Measurements from ENCODE around the gene SH3BP4. TPM values are rescaled to one million over a fixed set of nuclear protein-coding genes. Genes with fewer than 3 reads are reported as not detected.

The SH3BP4 gene
- total RNA-seq, 1 donor = 121 TPM

DNA sequence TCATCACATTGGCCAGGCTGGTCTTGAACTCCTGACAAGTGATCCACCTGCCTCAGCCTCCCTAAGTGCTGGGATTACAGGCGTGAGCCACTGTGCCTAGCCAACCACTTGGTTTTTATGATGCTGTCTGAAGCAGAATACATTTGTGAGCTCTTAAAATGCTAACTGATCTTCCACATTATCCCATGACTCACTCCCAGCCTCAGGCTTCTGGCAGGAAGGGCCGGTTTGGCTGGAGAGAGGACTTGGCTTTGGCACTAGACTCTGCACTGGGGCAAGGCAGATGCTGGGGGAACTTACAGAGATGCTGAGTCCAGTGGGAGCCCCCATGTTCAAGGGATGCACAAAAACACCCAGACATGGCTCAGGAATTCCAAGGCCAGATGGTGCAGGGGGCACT is 40.5 kb upstream of the SH3BP4 start:
- TF ChIP-seq, protein P1, sequence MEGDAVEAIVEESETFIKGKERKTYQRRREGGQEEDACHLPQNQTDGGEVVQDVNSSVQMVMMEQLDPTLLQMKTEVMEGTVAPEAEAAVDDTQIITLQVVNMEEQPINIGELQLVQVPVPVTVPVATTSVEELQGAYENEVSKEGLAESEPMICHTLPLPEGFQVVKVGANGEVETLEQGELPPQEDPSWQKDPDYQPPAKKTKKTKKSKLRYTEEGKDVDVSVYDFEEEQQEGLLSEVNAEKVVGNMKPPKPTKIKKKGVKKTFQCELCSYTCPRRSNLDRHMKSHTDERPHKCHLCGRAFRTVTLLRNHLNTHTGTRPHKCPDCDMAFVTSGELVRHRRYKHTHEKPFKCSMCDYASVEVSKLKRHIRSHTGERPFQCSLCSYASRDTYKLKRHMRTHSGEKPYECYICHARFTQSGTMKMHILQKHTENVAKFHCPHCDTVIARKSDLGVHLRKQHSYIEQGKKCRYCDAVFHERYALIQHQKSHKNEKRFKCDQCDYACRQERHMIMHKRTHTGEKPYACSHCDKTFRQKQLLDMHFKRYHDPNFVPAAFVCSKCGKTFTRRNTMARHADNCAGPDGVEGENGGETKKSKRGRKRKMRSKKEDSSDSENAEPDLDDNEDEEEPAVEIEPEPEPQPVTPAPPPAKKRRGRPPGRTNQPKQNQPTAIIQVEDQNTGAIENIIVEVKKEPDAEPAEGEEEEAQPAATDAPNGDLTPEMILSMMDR (IDR thresholded peaks at IDR 0.05; ENCODE audit: extremely low read depth, low read depth, low read length) = no peak
- Histone ChIP-seq H4K20me1 (ENCODE audit: insufficient read depth, low read length) (no peaks in the 10 kb centered on the region), H2AFZ (ENCODE audit: low read length) (no peak overlapping the region), H3K9me3 (ENCODE audit: low read depth, low read length) (no peaks in the 10 kb centered on the region), H3K79me2 (ENCODE audit: insufficient read depth, low read length) (no peaks in the 10 kb centered on the region), H3K4me3 (ENCODE audit: insufficient read depth, low read length) (no peak overlapping the region), H3K4me2 (ENCODE audit: insufficient read depth, low read length) (no peak overlapping the region), H3K27ac (ENCODE audit: low read depth, low read length) (no peak overlapping the region), H3K4me1 (ENCODE audit: insufficient read depth, low read length) (no peaks in the 10 kb centered on the region), H3K27me3 (ENCODE audit: insufficient read depth, low read length) (peaks cover 3% of the 10 kb centered on the region), H3K36me3 (ENCODE audit: insufficient read depth, low read length) (no peaks in the 10 kb centered on the region)
- peak; percentile 91 for DNase-seq (ENCODE audit: insufficient read length, low spot score, missing footprints)

DNA sequence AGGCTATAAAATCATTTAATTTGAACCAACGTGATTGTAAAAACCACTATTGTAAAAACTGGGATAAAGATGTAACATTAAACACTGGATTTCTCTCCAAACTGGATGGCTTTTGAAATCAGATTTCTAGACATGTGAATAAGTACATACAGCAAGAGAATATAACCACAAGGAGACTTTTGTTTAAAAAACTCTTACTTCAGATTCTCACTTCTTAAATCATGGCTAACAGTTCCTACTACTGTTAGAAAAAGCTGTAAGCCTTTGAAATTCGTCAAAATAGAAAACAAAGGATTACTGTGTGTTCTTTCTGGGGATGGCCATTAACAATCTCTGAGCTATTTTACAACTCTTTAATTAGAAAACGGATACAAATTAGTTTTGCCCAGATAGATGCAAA is 39.4 kb upstream of the SH3BP4 start:
- TF ChIP-seq, protein P1 (IDR thresholded peaks at IDR 0.05; ENCODE audit: extremely low read depth, low read depth, low read length) = no peak
- H3K4me3 ChIP-seq (ENCODE audit: insufficient read depth, low read length) = no peak overlapping the region
- H3K79me2 ChIP-seq (ENCODE audit: insufficient read depth, low read length) = no peaks in the 10 kb centered on the region
- H2AFZ ChIP-seq (ENCODE audit: low read length) = no peak overlapping the region
- H3K4me2 ChIP-seq (ENCODE audit: insufficient read depth, low read length) = no peak overlapping the region
- H3K4me1 ChIP-seq (ENCODE audit: insufficient read depth, low read length) = no peaks in the 10 kb centered on the region
- H3K9me3 ChIP-seq (ENCODE audit: low read depth, low read length) = no peaks in the 10 kb centered on the region
- DNase-seq (ENCODE audit: insufficient read length, low spot score, missing footprints) = no peak
- no peaks in the 10 kb centered on the region for H4K20me1 ChIP-seq (ENCODE audit: insufficient read depth, low read length)
- H3K27ac ChIP-seq (ENCODE audit: low read depth, low read length) = no peak overlapping the region
- H3K27me3 ChIP-seq (ENCODE audit: insufficient read depth, low read length) = peaks cover 3% of the 10 kb centered on the region
- no peaks in the 10 kb centered on the region for H3K36me3 ChIP-seq (ENCODE audit: insufficient read depth, low read length)

DNA sequence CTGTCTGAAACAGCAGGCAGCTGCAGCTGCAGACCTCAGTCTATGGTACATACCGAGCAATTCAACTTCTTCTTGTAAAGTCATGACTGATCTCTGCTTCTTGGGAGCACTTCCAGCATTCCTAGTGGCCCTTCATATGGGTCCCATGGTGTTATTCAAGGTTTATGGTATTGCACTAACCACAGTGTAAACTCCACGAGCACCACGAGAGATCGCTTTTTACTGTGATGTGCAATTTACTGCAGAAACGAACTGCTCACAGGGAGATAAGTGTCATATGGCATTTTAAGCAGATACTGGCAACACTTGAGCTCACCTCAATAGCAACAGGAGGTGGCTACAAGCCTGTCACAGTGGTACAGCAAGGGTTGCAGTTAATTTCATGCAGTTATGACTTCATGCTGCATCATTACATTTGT is 38.6 kb upstream of the SH3BP4 start:
- DNase-seq (ENCODE audit: insufficient read length, low spot score, missing footprints) = no peak
- H3K79me2 ChIP-seq (ENCODE audit: insufficient read depth, low read length) = no peaks in the 10 kb centered on the region
- TF ChIP-seq, protein P1 (IDR thresholded peaks at IDR 0.05; ENCODE audit: extremely low read depth, low read depth, low read length) = no peak
- H3K27ac ChIP-seq (ENCODE audit: low read depth, low read length) = no peak overlapping the region
- no peaks in the 10 kb centered on the region for H3K9me3 ChIP-seq (ENCODE audit: low read depth, low read length)
- H3K4me1 ChIP-seq (ENCODE audit: insufficient read depth, low read length) = no peaks in the 10 kb centered on the region
- peaks cover 3% of the 10 kb centered on the region for H3K27me3 ChIP-seq (ENCODE audit: insufficient read depth, low read length)
- H3K36me3 ChIP-seq (ENCODE audit: insufficient read depth, low read length) = no peaks in the 10 kb centered on the region
- H3K4me3 ChIP-seq (ENCODE audit: insufficient read depth, low read length) = no peak overlapping the region
- no peaks in the 10 kb centered on the region for H4K20me1 ChIP-seq (ENCODE audit: insufficient read depth, low read length)
- H2AFZ ChIP-seq (ENCODE audit: low read length) = no peak overlapping the region
- no peak overlapping the region for H3K4me2 ChIP-seq (ENCODE audit: insufficient read depth, low read length)

DNA sequence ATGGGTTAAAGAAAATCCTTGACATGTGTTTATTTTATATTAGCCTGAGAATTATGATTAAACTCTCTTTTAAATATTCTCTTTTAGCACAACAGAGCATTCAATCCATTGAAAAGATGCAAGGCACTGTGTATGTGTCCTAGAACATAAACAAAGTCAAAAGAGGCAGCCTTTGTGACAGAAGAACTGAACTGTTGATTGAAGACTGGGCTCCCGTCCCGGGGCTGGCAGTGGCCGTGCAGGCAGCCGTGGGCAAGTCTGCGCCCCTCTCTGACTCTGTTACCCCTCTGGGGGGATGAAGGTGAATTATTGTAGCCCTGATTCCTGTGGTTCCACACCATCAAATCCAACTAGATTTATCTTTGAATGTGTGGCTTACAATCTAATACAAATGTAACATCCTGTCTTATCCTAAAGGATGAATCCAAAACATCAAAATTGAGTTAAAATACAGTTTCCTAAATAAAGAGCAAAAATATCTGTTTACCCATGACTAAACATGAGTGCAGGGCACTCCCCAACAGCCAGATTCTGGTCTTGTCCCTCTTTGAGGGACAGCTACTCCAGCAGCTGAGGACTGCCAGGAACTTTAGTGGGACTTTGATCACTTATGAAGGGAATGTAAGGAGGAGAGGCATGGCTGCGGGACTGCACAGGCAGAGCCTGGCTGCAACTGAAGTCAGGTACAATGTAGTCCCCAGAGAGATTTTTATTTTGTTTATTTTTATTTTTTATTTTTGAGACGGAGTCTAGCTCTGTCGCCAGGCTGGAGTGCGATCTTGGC is 37.3 kb upstream of the SH3BP4 start:
- H4K20me1 ChIP-seq (ENCODE audit: insufficient read depth, low read length) = no peaks in the 10 kb centered on the region
- no peak overlapping the region for H3K4me2 ChIP-seq (ENCODE audit: insufficient read depth, low read length)
- H3K27me3 ChIP-seq (ENCODE audit: insufficient read depth, low read length) = peaks cover 3% of the 10 kb centered on the region
- H2AFZ ChIP-seq (ENCODE audit: low read length) = no peak overlapping the region
- H3K27ac ChIP-seq (ENCODE audit: low read depth, low read length) = no peak overlapping the region
- H3K4me1 ChIP-seq (ENCODE audit: insufficient read depth, low read length) = peaks cover 7% of the 10 kb centered on the region
- TF ChIP-seq, protein P1 (IDR thresholded peaks at IDR 0.05; ENCODE audit: extremely low read depth, low read depth, low read length) = no peak
- H3K36me3 ChIP-seq (ENCODE audit: insufficient read depth, low read length) = no peaks in the 10 kb centered on the region
- H3K79me2 ChIP-seq (ENCODE audit: insufficient read depth, low read length) = no peaks in the 10 kb centered on the region
- H3K4me3 ChIP-seq (ENCODE audit: insufficient read depth, low read length) = no peak overlapping the region
- DNase-seq (ENCODE audit: insufficient read length, low spot score, missing footprints) = no peak
- no peaks in the 10 kb centered on the region for H3K9me3 ChIP-seq (ENCODE audit: low read depth, low read length)

Measured in osteoblast (primary cell).